Kidney epithelial cell (primary cell): Measurements from ENCODE around the gene ADGRL1. TPM values are rescaled to one million over a fixed set of nuclear protein-coding genes. Genes with fewer than 3 reads are reported as not detected.

Experiments
- DNase-seq: peaks from one replicate; pipeline ENCODE4 v3.0.0-alpha.2; 2010; ENCODE audit warnings: low read depth
- H3K27me3 ChIP-seq: 2 replicates; pipeline ENCODE4 v1.6.0; 2011; ENCODE audit warnings: low read length; ENCODE audit not compliant: control insufficient read depth, insufficient read depth
- H3K36me3 ChIP-seq: 2 replicates; pipeline ENCODE4 v1.5.1; 2011; ENCODE audit warnings: low read length; ENCODE audit not compliant: control insufficient read depth, insufficient read depth
- H3K4me3 ChIP-seq: 2 replicates; pipeline ENCODE4 v1.5.1; 2011; ENCODE audit warnings: low read depth, mild to moderate bottlenecking, control low read depth, low read length
- total RNA-seq: library from RNA; depleted of rRNA; stranded (reverse); fragments of >200 nt; gene quantifications from 2 replicates; pipeline ENCODE4 v1.2.3, GENCODE V29; 2015
- TF ChIP-seq, protein P1 (sequence below): IDR thresholded peaks from 2 replicates; pipeline ENCODE4 v1.5.1; 2011; ENCODE audit warnings: mild to moderate bottlenecking, moderate library complexity, low read length, control low read depth, inconsistent platforms; ENCODE audit not compliant: insufficient read depth, poor library complexity, severe bottlenecking

The ADGRL1 gene
- total RNA-seq, 1 donor from 2014 or later: 15.0 TPM

DNA sequence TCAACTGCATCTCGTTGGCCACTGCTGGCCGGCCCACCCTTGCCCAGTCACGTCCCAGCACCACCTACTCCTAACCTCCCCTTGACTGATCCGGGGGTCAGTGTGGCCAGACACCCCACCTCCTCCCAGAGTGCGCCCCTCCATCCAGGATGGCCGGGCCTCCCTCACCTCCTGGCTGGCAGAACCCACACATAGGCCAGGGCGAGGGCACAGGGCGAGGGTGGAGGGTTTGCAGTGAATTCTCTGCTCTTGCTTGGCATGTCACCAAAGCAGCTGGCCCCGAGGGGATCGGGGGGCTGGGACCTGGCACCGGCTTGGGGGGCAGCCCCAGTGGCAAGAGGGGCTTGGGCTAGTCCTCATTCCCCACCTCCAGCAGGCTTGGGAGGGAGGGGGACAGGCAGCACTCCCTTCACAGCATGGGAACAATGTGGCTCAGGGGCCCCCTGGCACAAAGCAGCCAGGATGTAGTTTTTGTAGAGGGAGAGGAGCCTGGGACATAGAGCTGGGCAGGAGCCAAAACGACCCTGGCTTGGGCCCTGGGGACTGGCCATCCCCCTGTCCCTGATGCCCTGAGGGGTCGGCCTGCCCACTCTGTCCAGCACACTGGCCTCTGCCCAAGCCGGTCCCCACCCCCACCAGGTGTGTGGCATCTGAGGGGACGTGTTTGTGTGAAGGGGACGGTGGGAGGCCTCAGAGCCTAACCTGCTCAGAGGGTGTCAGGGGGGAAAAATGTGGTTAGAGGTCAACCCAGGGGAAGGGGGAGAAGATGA is 41.1 kb downstream of the ADGRL1 start:
- Histone ChIP-seq H3K36me3 (no peaks in the 10 kb centered on the region), H3K4me3 (no peak overlapping the region), H3K27me3 (peaks cover 15% of the 10 kb centered on the region)
- DNase-seq: no peak
- TF ChIP-seq, protein P1, sequence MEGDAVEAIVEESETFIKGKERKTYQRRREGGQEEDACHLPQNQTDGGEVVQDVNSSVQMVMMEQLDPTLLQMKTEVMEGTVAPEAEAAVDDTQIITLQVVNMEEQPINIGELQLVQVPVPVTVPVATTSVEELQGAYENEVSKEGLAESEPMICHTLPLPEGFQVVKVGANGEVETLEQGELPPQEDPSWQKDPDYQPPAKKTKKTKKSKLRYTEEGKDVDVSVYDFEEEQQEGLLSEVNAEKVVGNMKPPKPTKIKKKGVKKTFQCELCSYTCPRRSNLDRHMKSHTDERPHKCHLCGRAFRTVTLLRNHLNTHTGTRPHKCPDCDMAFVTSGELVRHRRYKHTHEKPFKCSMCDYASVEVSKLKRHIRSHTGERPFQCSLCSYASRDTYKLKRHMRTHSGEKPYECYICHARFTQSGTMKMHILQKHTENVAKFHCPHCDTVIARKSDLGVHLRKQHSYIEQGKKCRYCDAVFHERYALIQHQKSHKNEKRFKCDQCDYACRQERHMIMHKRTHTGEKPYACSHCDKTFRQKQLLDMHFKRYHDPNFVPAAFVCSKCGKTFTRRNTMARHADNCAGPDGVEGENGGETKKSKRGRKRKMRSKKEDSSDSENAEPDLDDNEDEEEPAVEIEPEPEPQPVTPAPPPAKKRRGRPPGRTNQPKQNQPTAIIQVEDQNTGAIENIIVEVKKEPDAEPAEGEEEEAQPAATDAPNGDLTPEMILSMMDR: no peak

DNA sequence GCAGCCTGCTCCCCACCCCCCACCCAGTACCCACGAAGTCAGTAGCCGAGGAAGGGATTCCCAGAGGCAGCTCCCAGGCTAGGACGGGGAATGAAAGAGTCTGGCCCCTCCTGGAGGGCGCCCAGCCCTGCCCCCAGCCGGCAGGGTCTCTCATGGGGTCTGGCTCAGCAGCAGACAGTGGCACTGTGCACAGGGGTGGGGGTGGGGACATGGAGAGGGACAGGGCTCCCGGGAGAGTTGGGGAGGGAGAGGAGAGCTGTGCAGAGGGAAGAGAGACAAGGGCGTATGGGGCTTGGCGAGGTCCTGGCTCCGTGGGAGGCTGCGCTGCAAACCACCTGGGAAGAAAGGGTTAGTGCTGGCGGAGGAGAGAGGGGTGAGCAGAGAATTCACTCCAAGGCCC is 41.9 kb downstream of the ADGRL1 start:
- Histone ChIP-seq H3K27me3 (peaks cover 15% of the 10 kb centered on the region), H3K4me3 (no peak overlapping the region)

DNA sequence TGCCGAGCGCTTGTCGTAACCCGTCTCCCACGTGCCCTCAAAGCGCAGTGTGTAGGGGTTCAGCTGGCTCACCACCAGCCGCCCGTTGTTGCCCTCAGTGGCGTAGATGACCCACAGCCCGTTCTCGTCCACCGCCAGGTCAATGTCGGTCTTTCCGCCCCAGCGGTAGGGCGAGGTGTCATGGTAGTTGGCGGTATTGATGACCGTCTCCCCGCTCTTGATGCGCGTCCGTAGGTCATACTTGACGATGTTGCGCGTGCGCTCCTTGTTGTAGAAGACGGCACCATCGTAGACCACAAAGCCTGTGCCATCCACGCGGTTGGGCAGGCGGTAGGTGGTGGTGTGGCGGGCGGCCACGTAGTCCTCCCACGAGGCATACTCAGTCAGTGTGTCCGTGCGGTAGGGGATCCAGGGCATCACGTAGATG is 43.1 kb downstream of the ADGRL1 start:
- TF ChIP-seq, protein P1: no peak
- Histone ChIP-seq H3K27me3 (peaks cover 14% of the 10 kb centered on the region), H3K4me3 (no peak overlapping the region), H3K36me3 (no peaks in the 10 kb centered on the region)
- no peak for DNase-seq

More for the DNA sequence above, 41.9 kb downstream of the ADGRL1 start:
- H3K36me3 ChIP-seq: no peaks in the 10 kb centered on the region
- TF ChIP-seq, protein P1: no peak
- DNase-seq: no peak

DNA sequence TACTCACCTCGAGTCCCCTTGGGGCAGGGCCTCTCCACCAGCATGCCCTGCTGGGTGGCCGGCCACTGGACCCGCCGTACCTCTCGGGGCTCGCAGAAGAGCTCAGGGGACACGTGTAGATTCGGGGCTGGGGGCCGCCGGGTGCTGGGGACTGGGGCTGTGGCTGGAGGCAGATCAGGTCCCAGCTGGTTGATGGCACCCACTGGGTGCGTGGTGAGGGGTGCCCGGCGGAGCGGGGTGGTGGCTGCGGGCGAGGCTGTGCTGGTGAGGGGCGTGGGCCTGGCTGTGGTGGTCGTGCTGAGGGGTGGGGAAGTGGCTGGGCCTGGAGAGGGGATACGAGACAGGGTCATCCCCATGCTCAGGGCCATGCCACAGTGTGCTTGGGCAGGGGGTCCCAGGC is 44.7 kb downstream of the ADGRL1 start:
- TF ChIP-seq, protein P1: no peak
- no peaks in the 10 kb centered on the region for H3K36me3 ChIP-seq
- peaks cover 6% of the 10 kb centered on the region for H3K27me3 ChIP-seq
- no peak for DNase-seq
- no peak overlapping the region for H3K4me3 ChIP-seq

DNA sequence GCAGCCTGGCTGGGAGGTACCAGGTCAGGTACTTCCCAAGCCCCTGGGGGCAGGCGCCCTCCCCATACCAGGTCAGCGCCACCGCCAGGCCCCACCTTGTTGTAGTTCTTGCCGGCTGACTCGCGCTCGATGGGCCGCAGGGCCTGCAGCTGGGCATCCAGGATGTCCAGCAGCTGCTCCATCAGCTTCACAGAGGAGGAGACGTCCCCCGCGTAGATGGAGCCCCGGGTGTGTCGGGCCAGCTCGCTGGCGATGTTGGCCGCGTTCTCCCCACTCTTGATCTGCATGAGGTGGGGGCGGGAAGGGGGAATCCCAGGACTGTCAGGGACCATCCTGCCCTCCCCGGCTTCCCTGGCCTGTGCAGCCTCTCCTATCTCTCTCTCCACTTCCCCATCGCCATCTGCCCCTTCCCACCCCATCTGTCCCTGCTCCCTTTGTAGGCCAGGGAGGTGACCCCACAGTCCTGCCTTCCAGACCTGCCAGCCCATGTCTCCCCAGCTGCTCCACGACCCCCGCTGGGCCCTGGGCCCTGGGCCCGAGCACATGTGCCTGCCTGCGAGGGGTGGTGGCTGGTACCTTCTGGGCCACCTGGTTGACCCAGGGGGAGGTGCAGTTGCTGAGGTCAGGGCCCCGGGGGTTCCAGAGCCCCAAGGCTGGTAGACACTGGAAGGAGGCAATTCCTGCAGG is 45.8 kb downstream of the ADGRL1 start:
- Histone ChIP-seq H3K4me3 (no peak overlapping the region), H3K36me3 (no peaks in the 10 kb centered on the region), H3K27me3 (peaks cover 6% of the 10 kb centered on the region)
- TF ChIP-seq, protein P1: no peak
- no peak for DNase-seq
